Muscle layer of colon (tissue), 2 donors: Measurements from ENCODE around the gene SMG6.

ENCODE experiments used
- H3K27ac ChIP-seq: one replicate; pipeline ENCODE4 v1.7.0; 2013; ENCODE audit warnings: low read depth, mild to moderate bottlenecking, low read length, moderate library complexity
- H3K27me3 ChIP-seq, 2 donors: one replicate each; pipeline ENCODE4 v1.7.0; 2013; ENCODE audit warnings: low read length in 2 of 2, mild to moderate bottlenecking in 2 of 2; ENCODE audit not compliant: insufficient read depth in 2 of 2, control insufficient read depth in 1 of 2
- H3K36me3 ChIP-seq: one replicate; pipeline ENCODE4 v1.7.0; 2013; ENCODE audit warnings: mild to moderate bottlenecking, low read length; ENCODE audit not compliant: insufficient read depth
- H3K4me1 ChIP-seq: one replicate; pipeline ENCODE4 v1.7.0; 2013; ENCODE audit warnings: mild to moderate bottlenecking, low read length; ENCODE audit not compliant: insufficient read depth
- H3K4me3 ChIP-seq, 2 donors: one replicate each; pipeline ENCODE4 v1.7.0; 2013; ENCODE audit warnings: low read length in 2 of 2, low read depth in 1 of 2, mild to moderate bottlenecking in 1 of 2, moderate library complexity in 1 of 2
- H3K9ac ChIP-seq: one replicate; pipeline ENCODE4 v1.7.0; 2013; ENCODE audit warnings: low read length
- H3K9me3 ChIP-seq: one replicate; pipeline ENCODE4 v1.7.0; 2013; ENCODE audit warnings: mild to moderate bottlenecking, low read length
- donor health status: abdominal sarcoma.
- donor health status: Adenocarcinoma of cecum.

The SMG6 gene

GRCh38 chr17:2040942-2041560 is 262.5 kb downstream of the SMG6 start:
- no peaks in the 10 kb centered on the region for H3K9me3 ChIP-seq
- H3K4me3 ChIP-seq: peak overlapping the region; percentile 79
- no peaks in the 10 kb centered on the region for H3K27me3 ChIP-seq
- peak overlapping the region; percentile 96 for H3K27ac ChIP-seq
- peaks cover 23% of the 10 kb centered on the region for H3K4me1 ChIP-seq
- no peak overlapping the region for H3K9ac ChIP-seq
- peaks cover 49% of the 10 kb centered on the region for H3K36me3 ChIP-seq

- Histone ChIP-seq H3K4me3 (no peak overlapping the region), H3K4me1 (peaks cover 23% of the 10 kb centered on the region), H3K27ac (no peak overlapping the region), H3K9me3 (no peaks in the 10 kb centered on the region), H3K36me3 (peaks cover 55% of the 10 kb centered on the region), H3K27me3 (no peaks in the 10 kb centered on the region), H3K9ac (no peak overlapping the region)
These were observed 263.3 kb downstream of the SMG6 start for GRCh38 chr17:2040219-2040827.

- no peaks in the 10 kb centered on the region for H3K9me3 ChIP-seq
- H3K9ac ChIP-seq: no peak overlapping the region
- H3K4me1 ChIP-seq: peaks cover 10% of the 10 kb centered on the region
- no peaks in the 10 kb centered on the region for H3K27me3 ChIP-seq
- H3K27ac ChIP-seq: no peak overlapping the region
- no peak overlapping the region for H3K4me3 ChIP-seq
- peaks cover 40% of the 10 kb centered on the region for H3K36me3 ChIP-seq
These were observed 266.4 kb downstream of the SMG6 start for GRCh38 chr17:2037155-2037554.

GRCh38 chr17:2035541-2036488 is 267.8 kb downstream of the SMG6 start:
- Histone ChIP-seq H3K4me1 (peaks cover 17% of the 10 kb centered on the region), H3K27ac (no peak overlapping the region), H3K36me3 (peaks cover 40% of the 10 kb centered on the region), H3K9me3 (no peaks in the 10 kb centered on the region), H3K9ac (no peak overlapping the region), H3K4me3 (no peak overlapping the region), H3K27me3 (no peaks in the 10 kb centered on the region)

GRCh38 chr17:2034806-2035540 is 268.6 kb downstream of the SMG6 start:
- peaks cover 34% of the 10 kb centered on the region for H3K36me3 ChIP-seq
- no peaks in the 10 kb centered on the region for H3K9me3 ChIP-seq

GRCh38 chr17:2034157-2034556 is 269.4 kb downstream of the SMG6 start:
- no peaks in the 10 kb centered on the region for H3K9me3 ChIP-seq
- H3K9ac ChIP-seq: no peak overlapping the region
- H3K27me3 ChIP-seq: no peaks in the 10 kb centered on the region
- peaks cover 23% of the 10 kb centered on the region for H3K4me1 ChIP-seq
- H3K4me3 ChIP-seq: no peak overlapping the region
- no peak overlapping the region for H3K27ac ChIP-seq
- H3K36me3 ChIP-seq: peaks cover 32% of the 10 kb centered on the region

More at GRCh38 chr17:2034806-2035540, 268.6 kb downstream of the SMG6 start:
- Histone ChIP-seq H3K4me3 (no peak overlapping the region), H3K9ac (no peak overlapping the region), H3K4me1 (peaks cover 20% of the 10 kb centered on the region), H3K27me3 (no peaks in the 10 kb centered on the region), H3K27ac (no peak overlapping the region)

- Histone ChIP-seq H3K9me3 (no peaks in the 10 kb centered on the region), H3K36me3 (peaks cover 32% of the 10 kb centered on the region), H3K4me1 (peaks cover 23% of the 10 kb centered on the region), H3K9ac (no peak overlapping the region), H3K27ac (no peak overlapping the region), H3K27me3 (peaks cover 0 to 7% of the 10 kb centered on the region in 2 donors), H3K4me3 (no peak overlapping the region)
These were observed 270.4 kb downstream of the SMG6 start for GRCh38 chr17:2033153-2033552.

- H3K9ac ChIP-seq: peak overlapping the region; percentile 82
- H3K4me3 ChIP-seq: peak overlapping the region; percentile 88 to 98
- no peaks in the 10 kb centered on the region for H3K9me3 ChIP-seq
- peaks cover 9 to 20% of the 10 kb centered on the region in 2 donors for H3K27me3 ChIP-seq
- peak overlapping the region; percentile 36 for H3K27ac ChIP-seq
- H3K36me3 ChIP-seq: peaks cover 13% of the 10 kb centered on the region
- H3K4me1 ChIP-seq: peaks cover 30% of the 10 kb centered on the region
These were observed 272.8 kb downstream of the SMG6 start for GRCh38 chr17:2030779-2031163.

- H3K4me1 ChIP-seq: peaks cover 31% of the 10 kb centered on the region
- H3K27me3 ChIP-seq: peaks cover 9 to 27% of the 10 kb centered on the region in 2 donors
- peak within 1 kb of the TSS; percentile 82 for H3K9ac ChIP-seq
- peak within 1 kb of the TSS; percentile 88 to 98 for H3K4me3 ChIP-seq
- peak within 1 kb of the TSS; percentile 36 for H3K27ac ChIP-seq
- peaks cover 10% of the 10 kb centered on the region for H3K36me3 ChIP-seq
- H3K9me3 ChIP-seq: no peaks in the 10 kb centered on the region
These were observed 273.4 kb downstream of the SMG6 start, which contains the start of gene DPH1 for GRCh38 chr17:2029911-2030778. Gene DPH1, plus strand, starts transcription at chr17:2030153. Its CDS starts 17 bp downstream, at chr17:2030170.

GRCh38 chr17:2028737-2029136 is 274.8 kb downstream of the SMG6 start:
- peaks cover 39% of the 10 kb centered on the region for H3K4me1 ChIP-seq
- no peak overlapping the region for H3K27ac ChIP-seq
- H3K27me3 ChIP-seq: peaks cover 9 to 41% of the 10 kb centered on the region in 2 donors

More at GRCh38 chr17:2028737-2029136, 274.8 kb downstream of the SMG6 start:
- H3K36me3 ChIP-seq: peaks cover 6% of the 10 kb centered on the region
- no peak overlapping the region for H3K4me3 ChIP-seq
- H3K9ac ChIP-seq: no peak overlapping the region
- no peaks in the 10 kb centered on the region for H3K9me3 ChIP-seq
